Measurements from ENCODE around the gene SH3RF2.
A peak's percentile ranks its signal among the peaks of the same experiment; 100 is the strongest.
"Not testable (repeated sequence)": the region's sequence is repeated elsewhere in the genome, so short reads cannot be mapped to it uniquely, and the experiment has no call there.

The SH3RF2 gene, protein sequence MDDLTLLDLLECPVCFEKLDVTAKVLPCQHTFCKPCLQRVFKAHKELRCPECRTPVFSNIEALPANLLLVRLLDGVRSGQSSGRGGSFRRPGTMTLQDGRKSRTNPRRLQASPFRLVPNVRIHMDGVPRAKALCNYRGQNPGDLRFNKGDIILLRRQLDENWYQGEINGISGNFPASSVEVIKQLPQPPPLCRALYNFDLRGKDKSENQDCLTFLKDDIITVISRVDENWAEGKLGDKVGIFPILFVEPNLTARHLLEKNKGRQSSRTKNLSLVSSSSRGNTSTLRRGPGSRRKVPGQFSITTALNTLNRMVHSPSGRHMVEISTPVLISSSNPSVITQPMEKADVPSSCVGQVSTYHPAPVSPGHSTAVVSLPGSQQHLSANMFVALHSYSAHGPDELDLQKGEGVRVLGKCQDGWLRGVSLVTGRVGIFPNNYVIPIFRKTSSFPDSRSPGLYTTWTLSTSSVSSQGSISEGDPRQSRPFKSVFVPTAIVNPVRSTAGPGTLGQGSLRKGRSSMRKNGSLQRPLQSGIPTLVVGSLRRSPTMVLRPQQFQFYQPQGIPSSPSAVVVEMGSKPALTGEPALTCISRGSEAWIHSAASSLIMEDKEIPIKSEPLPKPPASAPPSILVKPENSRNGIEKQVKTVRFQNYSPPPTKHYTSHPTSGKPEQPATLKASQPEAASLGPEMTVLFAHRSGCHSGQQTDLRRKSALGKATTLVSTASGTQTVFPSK

DNA sequence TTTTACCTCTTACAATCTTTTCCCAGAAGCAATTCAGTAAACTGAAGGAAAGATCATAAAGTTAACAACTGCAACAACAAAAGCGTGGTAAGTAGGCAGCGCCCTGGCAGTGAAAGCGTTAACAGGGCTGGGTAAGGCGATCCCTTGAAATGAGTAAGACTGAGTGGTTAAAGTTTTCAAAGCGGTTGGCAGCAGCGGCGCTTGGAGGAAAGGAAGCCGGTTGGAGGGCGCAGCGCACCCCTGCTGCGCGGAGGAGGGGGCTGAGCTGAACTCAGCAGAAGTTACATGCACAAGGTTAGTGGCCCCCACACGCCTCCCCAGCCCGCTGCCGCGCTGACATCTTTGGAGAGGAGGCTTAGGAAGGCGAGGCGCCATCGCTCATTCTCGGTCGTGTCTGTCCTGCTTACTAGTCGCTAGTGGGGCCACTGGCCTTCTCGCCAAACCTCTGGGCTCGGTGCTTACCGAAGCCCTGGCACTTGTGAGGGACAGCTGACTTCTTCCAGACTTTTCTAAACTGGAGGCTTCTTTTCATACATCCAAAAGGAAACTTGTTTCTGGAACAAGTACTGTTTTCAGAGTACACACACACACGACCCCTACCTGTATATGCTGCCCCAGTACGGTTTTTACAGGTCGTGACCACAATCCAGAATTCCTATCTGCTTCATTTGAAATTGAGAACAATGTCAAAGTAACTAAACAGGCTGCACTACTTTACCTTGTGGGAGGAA, at the start of gene SH3RF2:
SH3RF2 (plus strand) TSS at position 178 of the 731 bp plus-strand sequence. CDS start 1,351 bp downstream, outside the sequence.
- no peak for DNase-seq (ENCODE audit: low spot score)

DNA sequence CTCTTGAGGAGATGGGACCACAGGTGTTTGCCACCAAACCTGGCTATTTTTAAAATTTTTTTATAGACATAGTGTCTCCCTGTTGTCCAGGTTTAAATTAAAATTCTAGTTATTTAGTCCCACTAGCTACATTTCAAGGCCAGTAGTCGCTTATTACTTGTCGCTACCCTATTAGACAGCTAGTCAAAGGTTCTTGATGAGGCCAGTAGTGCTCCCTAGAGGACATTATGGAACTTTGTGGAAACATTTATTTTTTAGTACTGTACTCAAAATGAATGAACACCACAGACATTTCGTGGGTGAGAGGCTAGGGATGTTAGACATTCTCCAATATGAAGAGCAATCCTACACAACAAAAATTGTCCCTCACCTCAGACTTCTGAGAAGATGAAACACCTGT, 49.2 kb upstream of the SH3RF2 start:
- no peak for DNase-seq (ENCODE audit: low spot score)

DNA sequence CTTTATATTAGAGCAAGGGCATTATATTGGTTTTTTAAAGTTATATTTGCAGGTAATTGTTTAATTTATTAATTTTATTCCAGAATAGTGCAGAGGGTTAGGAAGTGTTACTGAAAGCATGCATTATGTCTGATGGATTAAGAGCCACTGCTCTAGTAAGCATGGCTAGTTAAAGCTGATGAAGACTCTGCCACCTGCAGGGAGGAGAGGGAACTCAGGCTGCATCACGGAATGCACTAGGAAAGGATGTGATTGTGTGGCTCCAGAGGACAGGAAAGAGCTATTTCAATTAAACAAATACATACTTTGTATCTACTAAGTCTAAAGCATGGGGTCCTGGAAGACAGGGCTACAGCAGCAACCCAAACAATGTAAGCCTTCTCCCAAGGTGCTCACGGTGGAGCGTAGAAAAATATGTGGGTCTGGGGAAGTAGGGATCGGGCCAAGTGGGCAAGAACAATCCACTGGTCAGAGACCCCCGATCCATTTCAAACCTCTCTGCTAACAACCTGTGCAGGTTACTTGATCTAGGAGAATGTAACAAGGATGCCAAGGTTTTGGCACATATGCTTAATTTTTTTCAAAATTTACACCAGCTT, 48.3 kb upstream of the SH3RF2 start:
- DNase-seq (ENCODE audit: low spot score): no peak

DNA sequence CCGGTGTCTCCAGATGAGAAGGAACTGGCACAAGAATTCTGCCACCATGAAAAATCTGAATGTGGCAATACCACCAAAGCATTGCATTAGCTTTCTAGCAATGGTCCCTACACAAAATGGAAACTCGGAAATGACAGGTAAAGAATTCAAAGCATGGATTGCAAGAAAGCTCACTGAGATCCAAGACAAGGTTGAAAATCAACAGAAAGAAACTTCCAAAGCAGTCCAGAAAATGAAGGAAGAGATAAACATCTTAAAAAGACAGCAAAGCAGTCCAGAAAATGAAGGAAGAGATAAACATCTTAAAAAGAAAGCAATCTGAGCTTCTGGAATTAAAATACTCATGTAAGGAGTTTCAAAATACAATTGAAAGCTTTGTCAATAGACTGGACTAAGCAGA, 46.8 kb upstream of the SH3RF2 start:
- DNase-seq (ENCODE audit: low spot score): no peak

DNA sequence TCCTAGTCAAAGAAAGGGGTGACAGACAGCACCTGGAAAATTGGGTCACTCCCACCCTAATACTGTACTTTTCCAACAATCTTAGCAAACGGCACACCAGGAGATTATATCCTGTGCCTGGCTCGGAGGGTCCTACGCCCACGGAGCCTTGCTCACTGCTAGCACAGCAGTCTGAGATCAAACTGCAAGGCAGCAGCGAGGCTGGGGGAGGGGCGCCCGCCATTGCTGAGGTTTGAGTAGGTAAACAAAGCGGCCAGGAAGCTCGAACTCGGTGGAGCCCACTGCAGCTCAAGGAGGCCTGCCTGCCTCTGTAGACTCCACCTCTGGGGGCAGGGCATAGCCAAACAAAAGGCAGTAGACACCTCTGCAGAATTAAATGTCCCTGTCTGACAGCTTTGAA, 45.0 kb upstream of the SH3RF2 start:
- DNase-seq (ENCODE audit: low spot score): not testable (repeated sequence)

DNA sequence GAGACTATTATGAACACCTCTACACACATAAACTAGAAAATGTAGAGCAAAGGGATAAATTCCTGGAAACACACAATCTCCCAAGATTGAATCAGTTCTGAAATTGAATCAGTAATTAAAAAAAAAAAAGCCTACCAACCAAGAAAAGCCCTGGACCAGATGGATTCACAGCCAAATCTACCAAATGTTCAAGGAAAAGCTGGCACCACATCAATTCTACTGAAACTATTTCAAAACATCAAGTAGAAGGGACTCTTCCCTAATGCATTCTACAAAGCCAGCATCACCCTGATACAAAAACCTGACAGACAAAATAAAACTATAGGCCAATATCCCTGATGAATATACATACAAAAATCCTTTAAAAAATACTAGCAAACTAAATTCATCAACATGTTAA, 38.2 kb upstream of the SH3RF2 start:
- DNase-seq (ENCODE audit: low spot score): no peak

DNA sequence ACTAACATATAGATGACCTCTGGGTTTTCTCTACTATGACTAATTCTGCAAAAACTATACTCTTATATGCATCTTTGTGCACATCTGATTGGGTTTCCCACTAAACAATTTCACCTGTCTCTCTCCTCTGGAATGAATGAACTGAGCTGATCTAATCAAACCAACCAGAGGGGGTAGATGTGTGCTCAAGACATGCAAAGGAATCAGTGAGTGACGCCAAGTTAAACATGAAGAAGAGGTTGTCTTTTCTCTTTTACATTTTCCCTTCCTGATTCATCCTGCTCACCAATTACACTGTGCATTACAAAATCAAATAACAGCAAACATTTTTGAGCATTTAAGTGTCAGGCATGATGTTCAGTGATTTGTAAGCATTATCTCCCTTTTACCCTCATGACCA, 34.0 kb upstream of the SH3RF2 start:
- no peak for DNase-seq (ENCODE audit: low spot score)

DNA sequence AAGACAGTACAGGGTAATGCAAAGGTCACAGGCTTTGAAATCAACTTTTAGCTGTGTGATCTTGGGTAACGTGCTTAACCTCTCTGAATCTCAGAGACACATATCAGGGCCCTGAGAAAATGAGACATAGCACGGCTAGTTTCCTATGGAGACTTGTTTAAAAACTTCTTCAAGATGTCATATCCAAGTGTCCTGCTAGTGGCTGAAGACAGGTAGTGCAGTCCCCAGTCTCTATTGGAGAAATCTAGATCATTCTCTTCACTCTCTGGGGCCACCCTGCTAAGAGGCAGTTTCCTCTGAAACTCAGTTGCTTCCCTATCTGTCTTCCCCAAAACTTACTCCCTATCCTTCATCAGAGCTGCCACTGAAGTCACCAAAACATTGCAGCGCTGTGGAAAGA, 33.3 kb upstream of the SH3RF2 start:
- DNase-seq (ENCODE audit: low spot score): no peak

DNA sequence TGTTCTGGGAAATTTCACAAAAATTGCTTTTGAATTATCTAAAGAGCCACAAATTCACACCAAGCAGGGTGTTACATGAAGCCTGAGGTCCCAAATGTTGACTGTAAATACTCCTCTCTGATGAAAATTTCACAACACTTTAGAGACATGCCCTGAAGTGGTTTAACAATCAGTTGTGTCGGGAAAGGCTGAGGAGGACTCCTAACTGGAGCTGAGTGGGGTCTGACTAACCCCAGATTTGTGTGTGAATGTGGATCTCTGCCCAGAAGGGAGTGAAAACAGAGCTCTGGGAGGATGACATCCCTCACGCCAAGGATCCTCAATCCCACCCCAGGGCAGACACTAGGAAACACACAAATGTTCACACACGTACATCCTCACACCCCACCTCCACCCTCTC, 32.5 kb upstream of the SH3RF2 start:
- no peak for DNase-seq (ENCODE audit: low spot score)

DNA sequence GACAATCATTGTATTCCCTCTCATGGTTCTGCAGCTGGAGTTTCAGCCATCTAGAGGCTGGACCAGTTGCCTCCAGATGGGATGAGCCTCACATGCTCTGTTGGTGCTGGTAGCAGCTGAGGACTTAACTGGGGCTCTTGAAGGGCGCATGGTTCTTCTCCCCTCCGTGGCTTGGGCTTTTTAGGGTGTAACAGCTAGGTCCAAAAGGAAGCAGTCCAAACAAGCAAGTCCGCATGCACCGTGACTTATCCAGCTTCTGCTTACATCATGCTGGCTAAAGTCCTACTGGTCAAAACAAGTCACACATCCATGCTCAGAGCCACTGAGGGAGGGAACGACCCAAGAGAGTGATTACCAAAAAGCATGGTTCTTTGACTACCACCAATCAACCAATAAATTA, 31.6 kb upstream of the SH3RF2 start:
- no peak for DNase-seq (ENCODE audit: low spot score)

DNA sequence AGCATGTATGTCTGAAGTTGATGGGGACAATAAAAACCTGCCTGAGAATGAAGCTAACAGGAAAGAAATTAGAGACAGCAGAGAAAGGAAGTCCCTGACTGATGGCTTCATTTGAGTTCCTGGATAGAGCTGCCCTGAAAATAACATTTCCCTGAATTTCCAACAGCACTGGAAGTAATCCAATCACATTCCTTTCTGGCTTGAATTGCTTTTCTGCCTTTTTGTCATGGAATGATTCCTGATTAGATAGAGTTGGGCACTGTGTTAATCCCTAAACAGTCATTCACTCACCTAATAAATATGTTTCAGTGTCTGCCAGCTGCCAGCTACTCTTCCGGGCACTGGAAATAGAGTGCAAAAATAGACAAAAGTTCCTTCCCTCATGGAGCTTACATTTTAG, 30.0 kb upstream of the SH3RF2 start:
- no peak for DNase-seq (ENCODE audit: low spot score)

DNA sequence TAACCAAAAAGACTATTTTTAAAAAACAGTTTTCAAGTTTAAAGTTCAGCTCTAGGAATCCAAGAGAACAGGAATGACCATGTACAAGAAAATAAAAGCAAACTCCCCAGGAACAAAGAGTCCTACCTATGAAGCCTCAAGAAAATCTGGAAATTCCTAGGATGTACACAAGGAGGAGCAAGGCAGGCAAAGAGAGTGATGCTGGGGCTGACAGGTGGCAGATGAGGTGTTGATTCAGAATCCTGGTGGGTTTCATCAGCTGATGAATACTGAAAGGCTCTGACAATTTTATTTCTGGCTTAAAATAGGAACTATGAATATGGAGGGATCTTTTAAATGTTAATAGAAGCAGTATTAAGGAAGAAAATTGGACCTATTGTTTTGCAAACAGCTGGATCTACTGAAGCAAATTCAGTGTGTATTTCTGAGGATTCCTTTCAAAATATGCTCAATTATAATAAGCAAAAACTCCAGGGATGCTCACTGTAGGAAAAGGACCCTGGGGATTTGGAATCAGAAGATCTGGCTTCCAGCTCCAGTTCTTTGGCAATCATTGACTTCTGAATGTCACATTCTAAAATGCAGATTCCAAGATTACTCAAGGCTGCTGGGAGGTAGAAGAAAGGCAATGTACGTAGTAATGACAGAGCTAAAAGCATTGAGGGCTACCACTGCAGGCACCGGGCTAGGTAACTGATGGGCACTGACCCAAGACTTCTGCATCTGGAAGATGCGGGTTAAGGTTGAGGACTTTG, 28.0 kb upstream of the SH3RF2 start:
- peak; percentile 39 for DNase-seq (ENCODE audit: low spot score)

DNA sequence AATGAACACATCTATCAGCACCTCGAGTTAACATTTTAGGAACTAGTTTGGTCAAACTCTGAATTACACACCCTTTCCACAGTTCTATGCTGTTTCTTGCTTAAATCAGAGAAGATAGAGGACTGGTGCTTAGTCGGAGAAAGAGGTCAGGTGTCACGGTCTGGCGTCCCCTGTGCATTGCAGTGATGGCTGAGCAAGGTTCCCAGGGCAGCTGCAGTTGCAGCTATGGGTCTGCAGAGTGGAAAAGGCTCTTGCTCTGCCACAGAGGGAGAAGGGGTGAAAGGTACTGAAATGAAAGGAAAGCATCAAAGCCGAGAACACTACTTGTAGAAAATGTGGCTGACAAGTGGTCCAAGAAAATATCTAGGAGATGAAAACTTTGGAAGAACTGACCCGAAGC, 25.2 kb upstream of the SH3RF2 start:
- DNase-seq (ENCODE audit: low spot score): no peak

DNA sequence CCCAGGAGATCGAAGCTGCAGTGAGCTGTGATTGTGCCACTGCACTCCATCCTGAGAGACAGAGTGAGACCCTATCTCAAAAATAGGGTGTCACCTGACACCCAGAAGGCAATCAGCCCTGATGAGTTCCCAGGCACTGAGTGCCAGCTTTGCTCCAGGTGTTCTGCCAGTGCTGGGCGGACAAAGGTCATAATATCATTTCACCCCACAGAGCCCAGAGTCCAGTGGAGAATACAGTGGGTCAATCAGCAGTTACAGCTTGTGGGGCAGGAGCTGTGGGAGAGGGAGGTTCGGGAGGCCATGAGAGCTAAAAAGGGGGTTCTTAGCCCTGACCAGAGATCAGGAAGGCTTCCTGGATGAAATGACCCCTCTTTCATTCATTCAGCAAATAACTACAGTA, 24.4 kb upstream of the SH3RF2 start:
- DNase-seq (ENCODE audit: low spot score): no peak

DNA sequence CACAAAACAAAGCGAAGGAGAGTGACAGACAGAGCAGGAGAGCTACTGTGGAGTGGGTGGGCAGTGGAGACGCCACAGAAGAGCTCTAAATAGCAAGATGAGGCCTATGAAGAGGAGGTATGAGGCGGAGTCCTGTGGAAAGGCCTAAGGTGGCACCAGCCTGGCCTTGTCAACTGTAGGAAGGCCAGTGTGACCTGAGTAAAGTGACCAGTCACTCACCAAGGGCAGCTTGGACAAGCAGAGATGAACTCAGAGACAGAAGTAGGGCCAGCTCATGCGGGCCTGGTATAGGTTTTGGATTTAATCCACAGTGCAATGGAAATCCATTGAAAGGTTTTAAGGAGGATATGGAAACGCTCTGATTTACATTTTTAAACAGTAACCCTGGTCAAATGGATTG, 23.8 kb upstream of the SH3RF2 start:
- DNase-seq (ENCODE audit: low spot score): no peak

DNA sequence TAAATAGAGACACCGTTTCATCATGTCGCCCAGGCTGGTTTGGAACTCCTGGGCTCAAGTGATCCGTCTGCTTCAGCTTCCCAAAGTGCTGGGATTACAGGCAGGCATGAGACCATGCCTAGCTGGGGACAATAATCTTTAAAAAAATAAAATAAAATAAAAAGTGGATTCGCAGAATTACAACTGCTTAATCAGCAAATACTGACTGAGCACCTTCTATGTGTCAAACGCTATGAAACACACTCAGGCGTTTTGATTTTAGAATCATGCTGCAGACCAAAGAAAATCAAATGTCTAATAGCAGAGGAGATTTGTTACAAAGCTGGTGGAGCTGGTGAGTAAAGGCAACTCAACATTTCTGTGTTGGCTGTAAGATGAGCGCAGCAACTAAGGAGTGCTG, 22.7 kb upstream of the SH3RF2 start:
- no peak for DNase-seq (ENCODE audit: low spot score)

DNA sequence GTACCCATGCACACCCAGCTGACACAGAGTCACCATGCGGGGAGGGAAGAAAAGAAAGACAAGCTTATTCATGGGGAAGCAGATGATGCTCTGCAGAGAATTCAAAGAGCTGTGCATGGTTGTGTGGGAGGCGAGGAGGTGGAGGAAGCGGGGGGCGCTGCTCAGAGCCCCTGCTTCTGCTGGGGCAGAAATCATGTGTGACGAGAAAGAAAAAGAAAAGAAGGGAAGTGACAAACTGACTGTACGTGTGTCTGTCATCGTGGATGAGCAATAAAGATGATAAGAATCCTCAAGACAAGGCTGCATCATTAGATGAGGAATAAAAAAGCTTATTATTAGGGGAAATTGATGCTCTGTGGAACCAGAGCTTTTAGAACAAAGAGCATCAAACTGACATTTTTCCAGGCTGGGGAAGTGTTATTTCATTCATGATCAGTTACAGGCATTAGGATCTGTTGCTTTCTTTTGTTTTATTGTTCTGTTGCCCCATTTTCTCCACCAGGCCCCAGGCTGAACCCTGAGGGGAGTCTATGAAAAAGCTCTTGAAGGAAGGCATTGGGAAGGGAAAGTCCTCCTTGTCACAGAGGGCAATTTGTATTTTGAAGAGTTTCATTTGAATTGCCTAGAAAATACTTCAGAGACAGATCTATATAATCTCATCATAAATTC, 20.3 kb upstream of the SH3RF2 start:
- peak; percentile 80 for DNase-seq (ENCODE audit: low spot score)

DNA sequence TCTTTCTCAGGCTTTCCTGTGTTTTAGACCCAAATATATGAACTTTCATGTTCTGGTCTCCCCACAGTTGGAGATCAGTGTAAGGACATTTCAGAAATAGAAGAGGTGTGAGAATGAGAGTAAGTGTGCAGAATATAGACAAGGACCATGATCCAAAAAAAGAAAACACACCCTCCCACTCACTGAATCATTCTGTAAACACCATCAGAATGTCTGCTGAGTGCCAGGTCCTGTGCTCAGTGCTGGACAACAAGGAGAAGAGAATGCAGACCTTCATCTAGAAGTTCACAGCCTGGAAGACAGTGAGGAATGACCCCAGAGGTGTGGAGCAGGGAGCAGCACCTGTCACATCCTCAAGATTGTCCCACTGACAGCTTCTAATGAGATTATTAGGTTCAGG, 19.1 kb upstream of the SH3RF2 start:
- DNase-seq (ENCODE audit: low spot score): no peak

DNA sequence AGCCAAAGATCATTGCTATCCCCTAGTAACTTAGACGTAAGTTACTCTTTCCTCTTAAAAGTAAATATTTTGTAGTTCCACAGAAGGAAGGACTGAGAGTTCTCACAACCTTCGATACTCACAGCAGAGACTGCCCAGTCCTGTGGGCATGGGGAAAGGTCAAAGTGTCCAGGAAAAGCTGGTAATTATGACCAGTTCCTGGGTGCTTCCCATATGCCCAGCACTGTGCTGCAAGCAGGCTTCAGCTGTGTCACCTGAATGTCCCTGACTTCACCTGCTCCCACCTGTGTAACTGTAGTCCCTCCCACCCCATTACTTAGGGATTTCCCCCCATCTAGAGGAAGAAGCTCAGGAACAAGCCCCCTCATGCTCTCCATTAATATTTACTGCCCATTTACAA, 18.0 kb upstream of the SH3RF2 start:
- DNase-seq (ENCODE audit: low spot score): no peak

DNA sequence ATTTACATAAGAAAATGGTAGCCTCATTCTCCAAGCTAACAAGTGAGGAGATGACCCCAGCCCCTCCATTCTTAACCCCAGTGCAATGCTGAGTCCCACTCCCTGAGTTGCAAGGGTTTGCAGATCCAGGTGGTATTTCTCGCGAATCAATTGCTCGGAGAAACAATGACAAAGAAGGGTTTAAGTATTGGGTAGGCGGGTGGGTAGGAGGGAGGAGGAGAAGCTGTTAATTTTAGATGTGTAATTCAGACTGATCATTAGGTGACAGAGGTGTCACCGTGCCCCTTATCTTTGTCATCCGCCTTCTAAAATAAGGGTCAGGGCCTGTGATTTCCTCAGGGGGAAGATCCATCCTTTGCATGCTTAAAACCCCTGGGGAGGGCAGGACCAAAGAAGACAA, 17.0 kb upstream of the SH3RF2 start:
- DNase-seq (ENCODE audit: low spot score): peak; percentile 63

DNA sequence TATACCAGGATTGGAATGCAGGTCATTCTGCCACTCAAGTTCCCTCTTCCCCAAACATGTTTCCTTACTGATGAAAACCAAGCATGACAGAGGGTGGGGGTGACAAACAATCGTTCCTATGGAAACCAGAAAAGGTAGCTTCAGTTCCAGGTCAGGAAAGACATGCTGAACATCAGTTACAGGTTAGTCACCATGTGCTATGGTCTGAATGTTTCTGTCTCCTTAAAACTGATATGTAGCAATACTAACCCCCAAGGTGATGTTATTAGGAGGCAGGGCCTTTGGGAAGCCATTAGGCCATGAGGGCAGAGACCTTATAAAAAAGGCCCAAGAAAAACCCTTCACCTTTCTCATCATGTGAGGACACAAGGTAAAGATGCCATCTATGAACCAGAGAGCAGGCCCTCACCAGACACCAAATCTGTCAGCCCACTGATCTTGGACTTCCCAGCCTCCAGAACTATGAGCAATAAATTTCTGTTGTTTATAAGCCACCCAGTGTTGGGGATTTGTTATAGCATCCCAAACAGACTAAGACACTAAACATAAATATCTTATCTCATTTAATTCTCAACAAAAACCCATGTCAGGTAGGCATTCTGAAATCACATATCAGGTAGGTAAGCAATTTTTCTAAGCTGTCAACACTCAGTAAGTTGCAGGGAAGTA, 15.7 kb upstream of the SH3RF2 start:
- DNase-seq (ENCODE audit: low spot score): no peak
